Activated gamma-delta T cell (primary cell): ENCODE data around the gene KIRREL3.

Experiments
- DNase-seq: peaks from one replicate; lab custom pipeline; 2025; lab: John Stamatoyannopoulos, UW

KIRREL3 gene

GRCh38 chr11:126419801-126420697, 580.5 kb downstream of the KIRREL3 start:
- DNase-seq, result no peak

- DNase-seq, result no peak
These were observed 581.7 kb downstream of the KIRREL3 start for GRCh38 chr11:126418887-126419286.

GRCh38 chr11:126417091-126417862, 583.3 kb downstream of the KIRREL3 start:
- DNase-seq, result no peak

GRCh38 chr11:126416542-126417090, 584.0 kb downstream of the KIRREL3 start:
- peak; percentile 51 for DNase-seq

GRCh38 chr11:126415669-126416420, 584.7 kb downstream of the KIRREL3 start:
- no peak for DNase-seq

GRCh38 chr11:126415128-126415527, 585.4 kb downstream of the KIRREL3 start:
- DNase-seq, result no peak

- DNase-seq, result no peak
These were observed 586.0 kb downstream of the KIRREL3 start for GRCh38 chr11:126414615-126415014.

- DNase-seq, result no peak
These were observed 586.6 kb downstream of the KIRREL3 start for GRCh38 chr11:126413843-126414405.

- no peak for DNase-seq
These were observed 587.1 kb downstream of the KIRREL3 start for GRCh38 chr11:126413426-126413825.

GRCh38 chr11:126411971-126412381, 588.6 kb downstream of the KIRREL3 start:
- DNase-seq, result no peak

GRCh38 chr11:126410649-126411048, 589.9 kb downstream of the KIRREL3 start:
- no peak for DNase-seq

- DNase-seq, result no peak
These were observed 591.0 kb downstream of the KIRREL3 start for GRCh38 chr11:126409620-126409985.

- no peak for DNase-seq
These were observed 591.5 kb downstream of the KIRREL3 start for GRCh38 chr11:126408901-126409619.

GRCh38 chr11:126408496-126408895, 592.1 kb downstream of the KIRREL3 start:
- no peak for DNase-seq

GRCh38 chr11:126407682-126408288, 592.8 kb downstream of the KIRREL3 start:
- no peak for DNase-seq

- DNase-seq, result no peak
These were observed 593.5 kb downstream of the KIRREL3 start for GRCh38 chr11:126407101-126407521.

- DNase-seq, result no peak
These were observed 594.2 kb downstream of the KIRREL3 start for GRCh38 chr11:126406368-126406767.

- DNase-seq, result no peak
These were observed 594.7 kb downstream of the KIRREL3 start for GRCh38 chr11:126405906-126406305.

GRCh38 chr11:126405374-126405773, 595.2 kb downstream of the KIRREL3 start:
- no peak for DNase-seq

- DNase-seq, result no peak
These were observed 596.2 kb downstream of the KIRREL3 start for GRCh38 chr11:126404367-126404766.
